ENCODE measurements around the gene PSMC3IP.
A peak's percentile ranks its signal among the peaks of the same experiment; 100 is the strongest.

PSMC3IP gene

DNA sequence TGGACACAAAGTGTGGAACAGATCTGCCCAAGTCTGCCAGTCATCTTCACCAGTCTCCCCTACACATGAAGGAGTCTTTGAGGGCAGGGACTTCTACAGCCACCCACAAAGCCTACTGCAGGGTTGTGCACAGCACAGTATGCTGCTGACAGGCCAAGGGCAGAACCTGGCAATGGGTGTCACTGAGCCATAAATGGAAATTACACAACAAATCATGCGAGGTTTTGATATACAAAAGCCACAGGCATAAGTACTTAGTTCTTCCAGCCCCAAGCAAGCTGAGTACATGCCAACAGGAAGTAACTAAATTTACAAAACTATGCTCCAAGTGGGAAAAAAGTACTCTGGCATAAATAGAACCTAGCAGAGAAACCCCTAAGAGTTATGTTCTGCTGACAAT, 7.8 kb upstream of the PSMC3IP start:
- peak; percentile 10 for DNase-seq (ENCODE audit: low read depth)

DNA sequence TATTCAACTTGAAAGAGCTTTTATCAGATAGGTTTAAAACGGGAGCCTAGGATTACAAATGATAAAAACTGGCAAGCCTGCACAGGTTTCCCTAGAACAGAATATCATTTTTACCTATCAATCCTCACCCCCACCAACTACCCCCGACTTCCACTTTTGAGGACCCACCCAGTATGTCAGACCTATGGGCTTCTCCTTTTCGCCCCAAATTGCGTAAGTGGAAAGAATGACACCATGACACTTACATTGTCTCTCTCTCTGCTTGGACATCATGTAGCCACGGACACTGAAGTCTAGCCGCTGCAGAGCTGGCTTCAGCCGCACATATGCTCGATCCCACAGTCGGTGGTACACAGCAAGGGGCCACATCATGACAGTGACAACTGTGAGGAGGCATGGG, 7.4 kb upstream of the PSMC3IP start:
- no peak for DNase-seq (ENCODE audit: low read depth)

- no peak for DNase-seq (ENCODE audit: low read depth)
These were observed 4.3 kb upstream of the PSMC3IP start for GRCh38 chr17:42581744-42582270.

- DNase-seq (ENCODE audit: low read depth): no peak
These were observed 2.4 kb upstream of the PSMC3IP start for GRCh38 chr17:42579794-42580551.

DNA sequence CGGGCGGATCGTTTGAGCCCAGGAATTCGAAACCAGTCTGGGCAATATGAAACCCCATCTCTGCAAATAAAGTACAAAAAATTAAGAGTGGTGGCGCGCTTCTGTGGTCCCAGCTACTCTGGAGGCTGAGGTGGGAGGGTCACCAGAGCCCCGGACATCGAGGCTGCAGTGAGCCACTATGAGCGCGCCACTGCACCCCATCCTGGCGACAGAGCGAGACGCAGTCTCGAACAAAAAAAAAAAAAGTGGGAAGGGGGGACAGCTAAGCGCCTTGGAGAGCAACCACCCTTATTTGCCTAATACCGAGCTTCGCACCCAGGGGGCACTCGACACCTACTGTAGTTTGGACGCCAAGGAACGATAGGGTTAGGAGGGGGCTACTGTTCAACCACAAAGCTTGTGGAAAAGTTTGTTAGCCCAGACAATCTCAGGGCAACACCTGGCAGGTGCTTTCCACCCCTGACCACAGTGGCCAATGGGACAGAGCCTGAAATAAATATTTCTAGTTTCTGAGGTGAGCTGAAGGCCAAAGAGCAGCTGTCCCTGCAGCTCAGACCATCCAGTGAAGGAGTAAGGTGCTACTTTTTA, 847 bp upstream of the PSMC3IP start:
- peak; percentile 72 for DNase-seq (ENCODE audit: low read depth)

DNA sequence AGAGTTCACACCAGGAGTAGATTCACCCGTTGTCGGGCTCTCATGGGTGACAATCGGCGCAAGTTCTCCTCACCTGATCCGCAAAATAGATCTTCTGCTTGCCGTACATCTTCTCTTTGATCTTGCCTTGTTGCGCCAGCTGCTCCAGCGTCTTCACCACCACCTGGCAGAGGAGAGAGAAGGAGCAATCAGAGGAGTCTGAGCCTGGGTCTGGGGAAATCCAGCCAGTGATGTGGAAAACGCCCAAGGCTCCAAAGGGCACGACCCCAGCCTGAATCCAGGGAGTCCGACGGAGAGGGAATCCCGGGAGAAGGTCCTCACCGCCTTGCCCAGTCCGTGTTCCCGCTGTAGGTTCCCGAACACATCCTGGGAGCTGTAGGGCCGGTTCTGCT, 393 bp downstream of the PSMC3IP start:
- no peak for DNase-seq (ENCODE audit: low read depth)

- no peak for DNase-seq (ENCODE audit: low read depth)
These were observed 3.1 kb downstream of the PSMC3IP start for GRCh38 chr17:42574463-42574862.

DNA sequence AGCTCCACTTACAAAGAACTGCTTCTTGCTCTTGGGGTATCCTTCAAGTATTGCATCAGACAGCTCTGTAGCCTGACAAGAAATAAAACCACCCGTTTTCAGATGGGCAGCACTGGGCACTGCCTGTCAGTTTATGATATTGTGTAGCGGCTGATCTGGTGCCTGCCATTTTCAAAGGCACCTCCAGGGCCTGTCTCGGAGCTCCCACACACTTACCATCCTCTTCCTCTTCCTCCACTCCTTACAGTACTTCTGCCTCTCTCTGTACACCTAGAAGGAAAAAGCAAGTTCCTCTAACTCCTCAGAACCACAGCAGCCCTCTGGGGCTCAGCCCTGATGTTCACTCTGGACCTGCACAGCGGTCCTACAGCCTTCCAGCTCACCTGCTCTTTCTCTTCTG, 4.4 kb downstream of the PSMC3IP start:
- no peak for DNase-seq (ENCODE audit: low read depth)

- DNase-seq (ENCODE audit: low read depth): no peak
These were observed 5.9 kb downstream of the PSMC3IP start for GRCh38 chr17:42571435-42572225.

DNA sequence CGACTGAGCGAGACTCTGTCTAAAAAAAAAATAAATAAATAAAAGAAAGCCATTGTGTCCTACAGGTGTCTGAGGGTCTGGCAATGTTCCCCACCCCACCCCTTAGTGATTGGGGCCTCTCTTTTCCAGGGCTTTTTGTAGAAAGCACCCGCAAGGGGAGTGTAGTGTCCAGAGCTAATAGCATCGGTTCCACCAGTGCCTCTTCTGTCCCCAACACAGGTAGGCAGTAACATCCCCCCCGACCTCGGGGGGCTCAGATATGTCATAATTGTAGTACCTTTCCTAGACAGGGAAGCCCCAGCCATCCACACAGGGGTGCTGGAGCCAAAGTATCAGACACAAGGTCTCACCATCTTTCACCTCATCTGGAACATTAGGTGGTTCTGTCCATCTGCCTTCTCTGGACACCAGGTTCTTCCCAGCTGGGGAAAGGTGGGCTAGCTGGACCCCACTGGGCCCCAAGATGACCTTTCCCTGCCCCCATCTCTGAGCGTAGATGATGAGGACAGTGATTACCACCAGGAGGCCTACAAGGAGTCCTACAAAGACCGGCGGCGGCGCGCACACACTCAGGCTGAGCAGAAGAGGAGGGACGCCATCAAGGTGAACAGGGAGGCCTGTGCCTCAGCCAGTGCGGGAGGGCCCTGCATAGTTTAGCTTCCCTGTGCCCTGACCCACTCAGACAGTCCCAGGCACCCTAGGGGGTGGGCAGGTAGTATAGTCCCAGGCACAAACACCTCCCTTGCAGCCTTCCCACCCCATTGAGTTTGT, 9.0 kb downstream of the PSMC3IP start:
- no peak for DNase-seq (ENCODE audit: low read depth)

DNA sequence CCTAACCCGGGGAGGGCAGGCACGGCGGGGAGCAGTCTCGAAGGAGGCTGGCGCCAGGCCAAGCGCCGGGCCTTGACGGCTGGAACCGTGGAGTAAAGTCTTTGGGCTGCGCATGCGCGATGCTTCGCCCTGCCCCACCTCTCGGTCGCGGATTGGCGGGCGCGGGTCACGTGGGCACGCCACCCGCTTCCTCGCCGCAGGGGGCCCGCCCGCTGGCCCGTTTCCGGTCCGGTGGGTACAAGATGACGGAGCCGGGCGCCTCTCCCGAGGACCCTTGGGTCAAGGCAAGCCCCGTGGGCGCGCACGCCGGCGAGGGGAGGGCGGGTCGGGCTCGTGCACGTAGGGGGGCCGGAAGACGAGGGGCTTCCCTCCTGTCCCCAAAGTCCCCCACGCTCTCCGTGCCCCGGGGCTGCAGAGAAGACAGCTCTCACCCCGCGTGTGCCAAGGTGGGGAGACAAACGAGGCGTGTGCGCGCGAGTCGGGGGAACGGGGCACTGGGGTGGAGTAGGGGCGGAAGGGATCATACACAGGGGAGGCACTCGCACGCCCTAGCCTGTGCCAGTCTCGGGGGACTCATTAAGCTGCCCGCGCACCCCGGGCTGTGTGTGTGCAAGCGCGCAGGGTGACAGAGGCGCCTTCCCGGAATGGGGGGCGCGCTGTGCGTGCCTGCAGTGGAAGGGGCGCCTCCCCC, 10.5 kb downstream of the PSMC3IP start, which contains the start of gene MLX:
Gene MLX (plus strand): TSS at position 218 of the 691 bp plus-strand sequence. CDS start 25 bp downstream, at position 243.
- peak; percentile 91 for DNase-seq (ENCODE audit: low read depth)

- no peak for DNase-seq (ENCODE audit: low read depth)
These were observed 11.2 kb downstream of the PSMC3IP start for GRCh38 chr17:42566215-42566882.

- no peak for DNase-seq (ENCODE audit: low read depth)
These were observed 11.9 kb downstream of the PSMC3IP start for GRCh38 chr17:42565523-42566214.

DNA sequence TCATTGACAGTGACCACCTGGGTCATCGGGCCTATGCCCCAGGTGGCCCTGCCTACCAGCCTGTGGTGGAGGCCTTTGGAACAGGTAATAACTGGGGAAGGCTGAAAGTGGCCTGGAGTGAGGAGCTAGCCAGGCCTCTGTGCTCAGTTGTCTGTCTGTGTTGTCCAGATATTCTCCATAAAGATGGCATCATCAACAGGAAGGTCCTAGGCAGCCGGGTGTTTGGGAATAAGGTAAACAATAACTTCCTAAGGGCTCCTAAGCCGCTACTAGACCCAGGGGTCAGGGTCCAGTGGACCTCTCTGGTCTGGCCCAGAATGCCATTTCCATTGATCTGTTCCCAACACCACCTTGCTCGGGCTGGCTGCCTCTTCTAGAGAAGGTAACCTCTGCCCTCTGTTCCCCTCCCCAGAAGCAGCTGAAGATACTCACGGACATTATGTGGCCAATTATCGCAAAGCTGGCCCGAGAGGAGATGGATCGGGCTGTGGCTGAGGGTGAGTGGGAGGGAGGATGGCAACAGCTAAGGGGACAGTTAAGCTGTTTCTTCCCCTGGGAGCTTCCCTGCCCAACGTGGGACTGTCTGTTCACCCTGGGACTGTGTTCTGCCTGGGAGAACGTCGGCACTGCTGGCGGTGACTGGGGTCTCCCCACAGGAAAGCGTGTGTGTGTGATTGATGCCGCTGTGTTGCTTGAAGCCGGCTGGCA, 12.6 kb downstream of the PSMC3IP start:
- no peak for DNase-seq (ENCODE audit: low read depth)

GRCh38 chr17:42563950-42564349, 13.6 kb downstream of the PSMC3IP start:
- DNase-seq (ENCODE audit: low read depth): no peak

- no peak for DNase-seq (ENCODE audit: low read depth)
These were observed 14.0 kb downstream of the PSMC3IP start for GRCh38 chr17:42563543-42563942.

DNA sequence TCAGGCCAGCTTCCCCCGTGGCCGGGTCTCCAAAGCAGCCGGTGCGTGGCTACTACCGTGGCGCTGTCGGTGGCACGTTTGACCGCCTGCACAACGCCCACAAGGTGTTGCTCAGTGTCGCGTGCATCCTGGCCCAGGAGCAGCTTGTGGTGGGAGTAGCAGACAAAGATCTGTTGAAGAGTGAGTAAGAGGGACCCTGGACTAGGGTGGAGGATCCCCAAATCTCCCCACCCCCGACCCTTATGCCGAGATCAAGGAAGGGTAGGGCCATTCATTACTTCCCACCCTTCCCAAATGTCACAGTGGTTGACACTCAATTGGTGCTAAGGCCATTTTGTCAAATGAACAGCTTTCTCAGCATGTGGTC, 14.4 kb downstream of the PSMC3IP start:
- no peak for DNase-seq (ENCODE audit: low read depth)

DNA sequence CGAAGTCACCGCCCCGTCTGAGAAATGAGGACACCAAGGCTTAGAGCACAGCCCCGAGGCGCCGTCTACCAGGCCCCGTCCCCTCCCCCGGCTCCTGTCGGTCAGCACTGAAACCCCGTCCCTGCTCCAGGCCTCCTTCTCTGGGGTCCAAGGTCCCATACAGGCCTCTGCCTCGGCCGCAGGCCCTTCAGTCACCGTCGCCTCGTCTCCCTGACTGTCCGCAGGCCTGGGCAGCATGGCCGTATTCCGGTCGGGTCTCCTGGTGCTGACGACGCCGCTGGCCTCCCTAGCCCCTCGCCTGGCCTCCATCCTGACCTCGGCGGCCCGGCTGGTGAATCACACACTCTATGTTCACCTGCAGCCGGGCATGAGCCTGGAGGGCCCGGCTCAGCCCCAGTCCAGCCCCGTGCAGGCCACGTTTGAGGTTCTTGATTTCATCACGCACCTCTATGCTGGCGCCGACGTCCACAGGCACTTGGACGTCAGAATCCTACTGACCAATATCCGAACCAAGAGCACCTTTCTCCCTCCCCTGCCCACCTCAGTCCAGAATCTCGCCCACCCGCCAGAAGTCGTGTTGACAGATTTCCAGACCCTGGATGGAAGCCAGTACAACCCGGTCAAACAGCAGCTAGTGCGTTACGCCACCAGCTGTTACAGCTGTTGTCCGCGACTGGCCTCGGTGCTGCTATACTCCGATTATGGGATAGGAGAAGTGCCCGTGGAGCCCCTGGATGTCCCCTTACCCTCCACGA, 15.0 kb downstream of the PSMC3IP start:
- no peak for DNase-seq (ENCODE audit: low read depth)

- DNase-seq (ENCODE audit: low read depth): peak; percentile 98
These were observed 15.6 kb downstream of the PSMC3IP start, which contains the start of gene COASY for GRCh38 chr17:42561897-42562387. Gene COASY (plus strand): TSS chr17:42562148. CDS start chr17:42562623, 475 bp downstream.
